ENCODE data around the gene JMJD4. TPM values are rescaled to one million over a fixed set of nuclear protein-coding genes. Genes with fewer than 3 reads are reported as not detected.

The JMJD4 gene
- total RNA-seq, 1 donor from 2014 or later: 18.2 TPM

DNA sequence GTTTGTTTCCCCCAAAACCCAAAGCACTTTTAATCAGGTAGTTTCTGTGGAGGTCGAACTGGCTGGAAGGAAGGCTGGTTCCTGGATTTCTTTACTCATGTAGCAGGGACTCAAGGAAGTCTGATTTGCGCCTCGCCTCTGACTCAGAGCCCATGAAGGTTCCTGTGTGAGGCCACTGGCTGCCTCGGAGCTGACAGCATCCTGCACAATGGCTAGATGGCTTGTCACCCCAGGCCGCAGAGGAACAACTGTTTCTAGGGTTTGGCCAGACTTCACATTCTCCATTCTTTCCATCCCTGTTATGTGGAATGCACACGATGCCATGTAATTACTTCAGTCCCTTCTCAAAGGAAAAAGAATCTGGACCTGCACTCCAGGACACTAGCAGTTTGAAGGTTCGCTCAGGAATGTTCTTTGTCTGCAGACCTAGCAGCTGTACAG is 41.2 kb upstream of the JMJD4 start:
- H3K4me3 Mint-ChIP-seq (ENCODE audit: unreplicated experiment): no peak overlapping the region
- DNase-seq (ENCODE audit: extremely low spot score, unreplicated experiment): no peak
- no peak overlapping the region for H3K27ac Mint-ChIP-seq (ENCODE audit: unreplicated experiment)

GRCh38 chr1:227775841-227776240 is 40.7 kb upstream of the JMJD4 start:
- peaks cover 6% of the 10 kb centered on the region for H3K4me1 Mint-ChIP-seq (ENCODE audit: unreplicated experiment)
- no peak for DNase-seq (ENCODE audit: extremely low spot score, unreplicated experiment)
- no peaks in the 10 kb centered on the region for H3K27me3 Mint-ChIP-seq (ENCODE audit: unreplicated experiment)
- TF ChIP-seq, protein P1, sequence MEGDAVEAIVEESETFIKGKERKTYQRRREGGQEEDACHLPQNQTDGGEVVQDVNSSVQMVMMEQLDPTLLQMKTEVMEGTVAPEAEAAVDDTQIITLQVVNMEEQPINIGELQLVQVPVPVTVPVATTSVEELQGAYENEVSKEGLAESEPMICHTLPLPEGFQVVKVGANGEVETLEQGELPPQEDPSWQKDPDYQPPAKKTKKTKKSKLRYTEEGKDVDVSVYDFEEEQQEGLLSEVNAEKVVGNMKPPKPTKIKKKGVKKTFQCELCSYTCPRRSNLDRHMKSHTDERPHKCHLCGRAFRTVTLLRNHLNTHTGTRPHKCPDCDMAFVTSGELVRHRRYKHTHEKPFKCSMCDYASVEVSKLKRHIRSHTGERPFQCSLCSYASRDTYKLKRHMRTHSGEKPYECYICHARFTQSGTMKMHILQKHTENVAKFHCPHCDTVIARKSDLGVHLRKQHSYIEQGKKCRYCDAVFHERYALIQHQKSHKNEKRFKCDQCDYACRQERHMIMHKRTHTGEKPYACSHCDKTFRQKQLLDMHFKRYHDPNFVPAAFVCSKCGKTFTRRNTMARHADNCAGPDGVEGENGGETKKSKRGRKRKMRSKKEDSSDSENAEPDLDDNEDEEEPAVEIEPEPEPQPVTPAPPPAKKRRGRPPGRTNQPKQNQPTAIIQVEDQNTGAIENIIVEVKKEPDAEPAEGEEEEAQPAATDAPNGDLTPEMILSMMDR (IDR thresholded peaks at IDR 0.05): no peak
- H3K9me3 Mint-ChIP-seq (ENCODE audit: unreplicated experiment): no peaks in the 10 kb centered on the region
- H3K36me3 Mint-ChIP-seq (ENCODE audit: unreplicated experiment): peaks cover 7% of the 10 kb centered on the region
- H3K4me3 Mint-ChIP-seq (ENCODE audit: unreplicated experiment): no peak overlapping the region
- H3K27ac Mint-ChIP-seq (ENCODE audit: unreplicated experiment): no peak overlapping the region

More for the DNA sequence above, 41.2 kb upstream of the JMJD4 start:
- H3K4me1 Mint-ChIP-seq (ENCODE audit: unreplicated experiment): peaks cover 6% of the 10 kb centered on the region
- no peaks in the 10 kb centered on the region for H3K27me3 Mint-ChIP-seq (ENCODE audit: unreplicated experiment)
- no peaks in the 10 kb centered on the region for H3K9me3 Mint-ChIP-seq (ENCODE audit: unreplicated experiment)
- H3K36me3 Mint-ChIP-seq (ENCODE audit: unreplicated experiment): peaks cover 7% of the 10 kb centered on the region
- TF ChIP-seq, protein P1 (IDR thresholded peaks at IDR 0.05): no peak

DNA sequence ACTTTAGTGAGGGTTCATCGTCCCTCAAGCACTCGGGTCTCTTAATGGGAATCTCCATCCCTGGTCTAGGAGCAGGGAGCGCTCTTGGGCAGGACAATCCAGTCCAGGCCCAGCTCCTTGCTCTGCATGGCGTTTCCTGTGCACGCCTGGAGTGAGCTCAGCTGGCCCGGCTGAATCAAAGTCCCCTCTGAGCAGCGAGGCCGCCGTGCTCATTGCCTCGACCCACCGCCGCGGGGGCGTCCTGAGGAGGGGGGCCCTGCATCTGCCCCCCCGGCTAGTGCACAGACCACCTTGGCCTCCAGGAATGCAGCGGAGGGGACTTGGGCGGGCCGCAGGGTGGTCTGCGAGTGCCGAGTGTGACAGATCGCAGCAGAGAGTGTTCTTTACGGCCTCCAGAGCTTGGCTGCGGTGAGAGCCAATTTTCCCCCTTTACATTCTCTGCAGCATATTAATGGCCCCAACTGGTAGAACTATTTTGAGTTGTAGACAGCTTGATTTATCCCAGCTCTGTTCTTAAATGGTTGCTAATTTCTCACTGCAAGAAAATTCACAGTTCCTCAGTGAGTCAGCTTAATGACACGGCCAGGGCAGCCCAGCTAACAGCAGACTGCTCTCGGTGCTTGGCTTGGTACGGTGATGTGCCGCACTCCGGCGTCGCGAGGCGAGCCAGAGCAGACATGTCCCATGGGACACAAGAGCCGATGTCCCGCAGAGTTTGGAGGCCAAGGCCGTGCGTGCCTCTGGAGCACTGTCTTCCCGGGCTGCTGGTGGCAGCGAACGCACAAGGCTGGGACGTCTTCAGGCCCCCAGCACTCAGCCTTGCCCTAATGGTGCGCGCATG is 39.9 kb upstream of the JMJD4 start:
- no peak overlapping the region for H3K27ac Mint-ChIP-seq (ENCODE audit: unreplicated experiment)
- TF ChIP-seq, protein P1 (IDR thresholded peaks at IDR 0.05): no peak

GRCh38 chr1:227774051-227774731 is 39.1 kb upstream of the JMJD4 start:
- no peaks in the 10 kb centered on the region for H3K27me3 Mint-ChIP-seq (ENCODE audit: unreplicated experiment)
- H3K9me3 Mint-ChIP-seq (ENCODE audit: unreplicated experiment): no peaks in the 10 kb centered on the region
- peaks cover 6% of the 10 kb centered on the region for H3K4me1 Mint-ChIP-seq (ENCODE audit: unreplicated experiment)
- H3K27ac Mint-ChIP-seq (ENCODE audit: unreplicated experiment): no peak overlapping the region
- H3K36me3 Mint-ChIP-seq (ENCODE audit: unreplicated experiment): peaks cover 17% of the 10 kb centered on the region
- TF ChIP-seq, protein P1 (IDR thresholded peaks at IDR 0.05): no peak
- no peak overlapping the region for H3K4me3 Mint-ChIP-seq (ENCODE audit: unreplicated experiment)
- no peak for DNase-seq (ENCODE audit: extremely low spot score, unreplicated experiment)

More for the DNA sequence above, 39.9 kb upstream of the JMJD4 start:
- Mint-ChIP-seq H3K4me1 (ENCODE audit: unreplicated experiment) (peaks cover 6% of the 10 kb centered on the region), H3K36me3 (ENCODE audit: unreplicated experiment) (peaks cover 11% of the 10 kb centered on the region), H3K9me3 (ENCODE audit: unreplicated experiment) (no peaks in the 10 kb centered on the region), H3K4me3 (ENCODE audit: unreplicated experiment) (no peak overlapping the region), H3K27me3 (ENCODE audit: unreplicated experiment) (no peaks in the 10 kb centered on the region)
- no peak for DNase-seq (ENCODE audit: extremely low spot score, unreplicated experiment)

DNA sequence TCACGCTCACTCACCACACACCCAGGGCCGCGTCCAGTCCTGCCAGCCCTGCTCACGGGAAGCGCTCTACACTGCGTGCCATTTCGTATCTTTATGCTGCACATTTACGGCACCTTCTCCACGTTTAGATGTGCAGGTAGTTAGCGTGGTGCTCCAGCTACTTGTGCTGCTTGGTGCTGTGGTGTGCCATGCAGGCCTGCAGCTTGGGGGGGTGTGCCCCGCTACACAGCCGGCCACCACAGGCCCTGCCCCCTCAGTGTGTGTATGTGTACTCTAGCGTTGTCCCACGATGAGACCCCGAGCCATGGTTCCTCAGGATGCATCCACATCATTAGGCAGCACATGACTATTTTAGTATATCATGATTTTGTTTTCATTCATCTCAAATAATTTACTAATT is 38.5 kb upstream of the JMJD4 start:
- no peak overlapping the region for H3K4me3 Mint-ChIP-seq (ENCODE audit: unreplicated experiment)
- TF ChIP-seq, protein P1 (IDR thresholded peaks at IDR 0.05): no peak

More for the DNA sequence above, 38.5 kb upstream of the JMJD4 start:
- Mint-ChIP-seq H3K4me1 (ENCODE audit: unreplicated experiment) (peaks cover 3% of the 10 kb centered on the region), H3K27me3 (ENCODE audit: unreplicated experiment) (no peaks in the 10 kb centered on the region), H3K9me3 (ENCODE audit: unreplicated experiment) (no peaks in the 10 kb centered on the region), H3K36me3 (ENCODE audit: unreplicated experiment) (peaks cover 22% of the 10 kb centered on the region), H3K27ac (ENCODE audit: unreplicated experiment) (no peak overlapping the region)
- no peak for DNase-seq (ENCODE audit: extremely low spot score, unreplicated experiment)

Measured in osteocyte (in vitro differentiated cells).